GM12874 (cell line): Measurements from ENCODE around the gene VPS26C.

ENCODE experiments used
- TF ChIP-seq, protein P1 (sequence below): IDR thresholded peaks from 2 replicates; pipeline ENCODE4 v1.5.1; 2011; ENCODE audit warnings: low read depth, mild to moderate bottlenecking, control low read depth, low read length, moderate library complexity; ENCODE audit not compliant: insufficient read depth

VPS26C gene

DNA sequence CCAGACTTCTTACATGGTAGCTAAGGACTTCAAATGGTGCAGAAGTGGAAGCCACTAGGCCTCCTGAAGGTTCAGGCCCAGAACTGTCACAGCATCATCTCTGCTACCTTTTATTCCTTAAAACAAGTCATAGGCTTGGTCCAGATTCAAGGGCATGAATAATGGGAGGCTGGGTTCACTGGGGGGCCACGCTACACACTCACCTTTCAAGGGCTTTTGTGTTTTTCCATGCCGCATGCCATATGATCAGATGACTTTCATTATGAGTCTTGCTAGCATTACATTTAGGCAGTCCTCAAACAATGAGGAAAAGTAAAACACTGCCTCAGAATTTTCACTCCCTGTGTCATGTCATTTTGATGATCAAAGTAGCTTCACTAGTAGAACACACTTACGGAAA is 83.4 kb downstream of the VPS26C start:
- TF ChIP-seq, protein P1, sequence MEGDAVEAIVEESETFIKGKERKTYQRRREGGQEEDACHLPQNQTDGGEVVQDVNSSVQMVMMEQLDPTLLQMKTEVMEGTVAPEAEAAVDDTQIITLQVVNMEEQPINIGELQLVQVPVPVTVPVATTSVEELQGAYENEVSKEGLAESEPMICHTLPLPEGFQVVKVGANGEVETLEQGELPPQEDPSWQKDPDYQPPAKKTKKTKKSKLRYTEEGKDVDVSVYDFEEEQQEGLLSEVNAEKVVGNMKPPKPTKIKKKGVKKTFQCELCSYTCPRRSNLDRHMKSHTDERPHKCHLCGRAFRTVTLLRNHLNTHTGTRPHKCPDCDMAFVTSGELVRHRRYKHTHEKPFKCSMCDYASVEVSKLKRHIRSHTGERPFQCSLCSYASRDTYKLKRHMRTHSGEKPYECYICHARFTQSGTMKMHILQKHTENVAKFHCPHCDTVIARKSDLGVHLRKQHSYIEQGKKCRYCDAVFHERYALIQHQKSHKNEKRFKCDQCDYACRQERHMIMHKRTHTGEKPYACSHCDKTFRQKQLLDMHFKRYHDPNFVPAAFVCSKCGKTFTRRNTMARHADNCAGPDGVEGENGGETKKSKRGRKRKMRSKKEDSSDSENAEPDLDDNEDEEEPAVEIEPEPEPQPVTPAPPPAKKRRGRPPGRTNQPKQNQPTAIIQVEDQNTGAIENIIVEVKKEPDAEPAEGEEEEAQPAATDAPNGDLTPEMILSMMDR = no peak

DNA sequence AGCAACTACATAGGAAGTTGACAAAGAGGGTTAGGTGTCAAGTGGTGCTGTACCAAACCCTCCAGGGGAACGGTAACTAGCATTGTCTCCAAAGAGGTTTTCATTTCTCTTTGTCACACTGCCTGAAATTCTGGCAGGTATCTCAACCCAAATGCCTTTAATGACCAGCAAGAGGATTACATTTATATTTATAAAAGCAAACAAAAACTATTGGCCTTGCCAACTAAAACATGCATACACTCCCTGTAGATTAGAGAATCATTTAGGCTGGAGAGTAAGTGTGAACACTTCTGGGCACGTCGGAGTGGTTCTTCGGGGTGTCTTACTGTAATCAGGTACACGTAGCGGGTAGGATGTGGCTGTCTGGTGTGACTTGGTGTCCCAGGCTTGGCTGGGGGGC is 84.9 kb downstream of the VPS26C start:
- TF ChIP-seq, protein P1 = no peak

- TF ChIP-seq, protein P1 = no peak
Measured at GRCh38 chr21:37181059-37181458, 86.1 kb downstream of the VPS26C start.

- TF ChIP-seq, protein P1 = no peak
Measured at GRCh38 chr21:37176716-37177115, 90.4 kb downstream of the VPS26C start.
